ENCODE results near the gene TFPI.

Gene TFPI

DNA sequence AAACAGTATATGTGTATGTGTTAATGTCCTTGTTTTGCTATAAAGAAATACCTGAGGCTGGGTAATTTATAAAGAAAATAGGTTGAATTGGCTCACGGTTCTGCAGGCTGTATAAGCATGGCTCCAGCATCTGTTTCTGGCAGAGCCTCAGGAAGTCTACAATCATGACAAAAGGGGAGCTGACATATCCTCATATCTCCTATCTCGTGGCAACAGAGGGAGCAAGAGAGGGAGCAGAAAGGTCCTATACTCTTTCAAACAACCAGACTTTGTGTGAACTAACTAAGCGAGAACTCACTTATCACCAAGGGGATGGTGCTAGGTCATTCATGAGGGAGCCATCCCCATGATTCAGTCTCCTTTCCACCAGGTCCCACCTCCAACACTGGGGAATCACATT is 119.2 kb downstream of the TFPI start:
- Mint-ChIP-seq H3K4me3 (no peak overlapping the region), H3K4me1 (ENCODE audit: low read depth) (peaks cover 10% of the 10 kb centered on the region), H3K27me3 (no peaks in the 10 kb centered on the region), H3K27ac (no peak overlapping the region), H3K36me3 (ENCODE audit: low read depth) (peaks cover 50% of the 10 kb centered on the region), H3K9me3 (no peaks in the 10 kb centered on the region)
- intact Hi-C loops (cut with micrococcal nuclease), result no loop called here

DNA sequence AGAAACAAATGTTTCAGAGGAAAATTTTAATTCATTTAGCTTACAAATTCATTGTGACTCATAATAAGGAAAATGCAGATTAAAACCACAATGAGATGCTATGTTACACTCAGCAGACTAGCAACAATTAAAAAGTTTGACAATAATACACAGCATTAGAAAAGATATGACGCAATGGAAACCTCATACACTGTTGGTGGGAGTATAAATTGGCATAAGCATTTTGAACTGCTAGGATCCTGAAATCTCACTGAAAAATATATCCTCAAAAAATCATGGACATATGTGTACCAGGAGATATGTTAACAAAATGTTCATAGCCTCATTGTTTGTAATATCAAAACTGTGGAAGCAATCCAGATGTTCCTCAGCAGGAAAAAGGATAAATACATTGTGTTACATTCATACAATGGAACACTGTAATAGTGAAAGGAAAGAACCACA is 119.9 kb downstream of the TFPI start:
- Mint-ChIP-seq H3K9me3 (no peaks in the 10 kb centered on the region), H3K4me1 (ENCODE audit: low read depth) (peaks cover 11% of the 10 kb centered on the region), H3K4me3 (no peak overlapping the region), H3K27me3 (no peaks in the 10 kb centered on the region), H3K27ac (no peak overlapping the region), H3K36me3 (ENCODE audit: low read depth) (peaks cover 50% of the 10 kb centered on the region)
- intact Hi-C loops (cut with micrococcal nuclease), result no loop called here

DNA sequence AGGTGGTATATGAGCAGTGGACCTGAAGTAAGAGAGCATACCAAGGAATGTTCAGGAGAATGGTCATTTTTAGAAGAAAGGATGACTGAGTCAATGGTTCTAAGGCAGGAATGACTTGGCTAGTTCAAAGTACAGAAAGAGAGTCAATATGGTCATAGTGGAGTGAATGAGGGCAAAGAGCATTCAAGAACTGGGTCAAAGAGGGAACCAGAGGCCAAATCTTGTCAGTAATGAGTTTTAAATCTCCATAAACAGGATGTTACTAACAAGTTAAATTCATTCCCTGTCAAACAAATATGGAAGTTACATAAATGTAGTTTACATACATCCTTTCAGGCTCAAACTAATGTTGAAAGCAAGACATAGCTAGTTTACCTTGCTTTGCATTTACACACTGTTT is 122.3 kb downstream of the TFPI start:
- Mint-ChIP-seq H3K27me3 (no peaks in the 10 kb centered on the region), H3K36me3 (ENCODE audit: low read depth) (peaks cover 65% of the 10 kb centered on the region), H3K9me3 (no peaks in the 10 kb centered on the region), H3K4me1 (ENCODE audit: low read depth) (peaks cover 16% of the 10 kb centered on the region), H3K4me3 (no peak overlapping the region), H3K27ac (no peak overlapping the region)
- intact Hi-C loops (cut with micrococcal nuclease), result no loop called here

DNA sequence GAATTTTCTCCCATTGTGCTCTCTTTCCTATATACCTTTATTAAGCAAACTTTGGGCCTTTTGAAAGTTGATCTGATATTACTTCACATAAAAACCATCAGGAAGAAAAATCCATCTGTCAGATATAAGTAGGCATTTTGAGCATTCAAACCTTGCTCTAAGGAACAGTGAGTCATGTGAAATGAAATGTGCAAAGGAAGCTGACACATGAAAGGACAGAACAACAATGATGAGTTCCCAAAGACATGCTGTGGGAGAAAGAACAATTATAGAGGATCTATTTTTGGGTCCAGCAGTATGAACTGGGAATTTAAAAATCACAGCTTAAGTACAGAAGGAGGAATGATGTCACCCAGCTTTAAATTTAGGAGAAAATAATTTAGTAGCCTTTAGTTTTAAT is 124.2 kb downstream of the TFPI start:
- intact Hi-C loops (cut with micrococcal nuclease), result no loop called here
- peaks cover 56% of the 10 kb centered on the region for H3K36me3 Mint-ChIP-seq (ENCODE audit: low read depth)
- no peaks in the 10 kb centered on the region for H3K27me3 Mint-ChIP-seq

DNA sequence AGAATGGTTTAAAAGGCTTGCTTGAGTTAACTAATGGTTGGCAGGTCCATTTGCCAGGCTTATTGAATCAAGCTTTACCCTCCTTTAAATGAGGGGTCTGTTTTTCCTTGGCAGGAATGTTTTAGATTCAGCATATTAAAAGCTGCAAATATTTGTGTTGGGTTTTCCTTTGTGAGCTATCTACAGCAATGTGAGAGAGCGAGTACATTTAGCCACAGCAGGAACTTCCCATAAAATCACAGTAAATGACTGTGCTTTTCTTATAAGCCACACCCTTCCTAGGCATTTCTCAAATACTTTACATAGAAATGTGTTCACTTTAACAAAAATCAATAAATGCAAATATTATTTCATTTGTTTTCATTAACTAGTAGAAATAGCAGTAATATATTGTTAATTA is 130.1 kb downstream of the TFPI start:
- H3K27ac Mint-ChIP-seq, result peak overlapping the region; percentile 51
- H3K36me3 Mint-ChIP-seq (ENCODE audit: low read depth), result peaks cover 38% of the 10 kb centered on the region
- H3K9me3 Mint-ChIP-seq, result no peaks in the 10 kb centered on the region
- H3K4me1 Mint-ChIP-seq (ENCODE audit: low read depth), result peaks cover 28% of the 10 kb centered on the region
- H3K4me3 Mint-ChIP-seq, result no peak overlapping the region
- intact Hi-C loops (cut with micrococcal nuclease), result loop anchor here (5.0 kb wide), 1 partner anchor 77 kb away; no protein-coding TSS in a partner anchor
- H3K27me3 Mint-ChIP-seq, result no peaks in the 10 kb centered on the region

More for the DNA sequence above, 124.2 kb downstream of the TFPI start:
- Mint-ChIP-seq H3K4me1 (ENCODE audit: low read depth) (peaks cover 19% of the 10 kb centered on the region), H3K9me3 (no peaks in the 10 kb centered on the region), H3K27ac (no peak overlapping the region), H3K4me3 (no peak overlapping the region)

DNA sequence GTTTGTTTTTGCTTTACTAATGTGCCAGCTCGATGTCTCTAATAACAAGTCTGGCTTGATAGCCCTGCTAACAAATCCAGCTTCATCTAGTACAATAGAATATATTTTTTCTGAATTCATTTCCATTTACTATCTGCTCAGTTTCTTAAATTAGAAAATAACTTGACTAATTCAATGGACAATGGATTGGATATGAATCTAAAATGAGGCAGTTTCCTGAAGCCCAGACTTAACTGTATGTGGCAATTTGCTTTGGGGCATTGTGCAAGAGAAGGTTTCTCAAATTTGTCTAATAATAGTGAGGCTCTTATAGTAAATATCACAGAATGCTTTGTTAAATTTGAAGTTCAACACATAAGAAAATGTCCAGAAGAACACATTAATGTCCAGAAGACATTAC is 132.0 kb downstream of the TFPI start:
- Mint-ChIP-seq H3K27me3 (no peaks in the 10 kb centered on the region), H3K9me3 (no peaks in the 10 kb centered on the region), H3K4me1 (ENCODE audit: low read depth) (peaks cover 22% of the 10 kb centered on the region), H3K36me3 (ENCODE audit: low read depth) (peaks cover 22% of the 10 kb centered on the region), H3K4me3 (no peak overlapping the region), H3K27ac (no peak overlapping the region)
- intact Hi-C loops (cut with micrococcal nuclease), result loop anchor here (5.0 kb wide), 1 partner anchor 75 kb away; no protein-coding TSS in a partner anchor

DNA sequence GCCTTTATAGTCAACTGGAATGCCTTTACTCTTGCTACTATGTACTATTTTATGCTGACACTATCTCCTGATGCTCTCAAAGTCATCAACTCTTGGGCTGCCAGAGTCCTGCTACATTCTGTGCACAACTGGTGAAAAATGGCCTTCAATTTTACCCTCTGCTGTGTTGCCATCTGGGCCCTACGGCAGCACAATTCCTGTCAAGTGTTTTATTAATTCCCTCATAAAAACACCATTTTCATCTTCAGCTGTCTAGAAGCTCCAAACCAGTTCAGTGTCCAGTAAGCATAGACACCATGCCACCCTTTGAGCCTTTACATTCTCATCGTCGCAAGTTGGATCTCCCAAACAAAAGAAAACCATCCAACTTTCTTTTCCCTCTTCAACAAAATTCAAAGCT is 132.7 kb downstream of the TFPI start:
- no peaks in the 10 kb centered on the region for H3K27me3 Mint-ChIP-seq
- peak overlapping the region; percentile 20 for H3K27ac Mint-ChIP-seq
- H3K9me3 Mint-ChIP-seq, result no peaks in the 10 kb centered on the region
- intact Hi-C loops (cut with micrococcal nuclease), result loop anchor here (5.0 kb wide), 1 partner anchor 74 kb away; no protein-coding TSS in a partner anchor
- H3K36me3 Mint-ChIP-seq (ENCODE audit: low read depth), result peaks cover 16% of the 10 kb centered on the region
- H3K4me3 Mint-ChIP-seq, result no peak overlapping the region
- peaks cover 16% of the 10 kb centered on the region for H3K4me1 Mint-ChIP-seq (ENCODE audit: low read depth)

DNA sequence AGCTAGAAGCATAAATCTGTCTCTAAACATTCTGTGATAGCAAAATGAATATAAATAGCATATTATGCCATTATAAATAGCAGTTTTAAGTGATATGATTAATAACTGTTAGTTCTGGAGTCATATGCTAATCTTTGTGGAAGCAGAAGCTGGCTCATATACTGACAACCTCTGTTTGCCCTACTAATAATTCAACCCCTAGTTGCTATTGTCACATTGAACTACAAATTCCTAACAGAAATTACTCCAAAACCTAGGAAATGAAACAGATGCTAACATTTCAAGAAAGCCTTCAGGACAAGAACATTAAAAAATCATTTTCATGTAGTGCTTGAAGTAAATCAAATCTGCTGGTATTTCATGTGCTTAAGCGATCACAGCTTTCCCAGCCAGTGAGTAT is 134.4 kb downstream of the TFPI start:
- Mint-ChIP-seq H3K9me3 (no peaks in the 10 kb centered on the region), H3K27ac (no peak overlapping the region), H3K27me3 (no peaks in the 10 kb centered on the region), H3K4me3 (no peak overlapping the region), H3K4me1 (ENCODE audit: low read depth) (peaks cover 16% of the 10 kb centered on the region), H3K36me3 (ENCODE audit: low read depth) (peaks cover 16% of the 10 kb centered on the region)
- intact Hi-C loops (cut with micrococcal nuclease), result loop anchor here (5.0 kb wide), 1 partner anchor 73 kb away; no protein-coding TSS in a partner anchor

DNA sequence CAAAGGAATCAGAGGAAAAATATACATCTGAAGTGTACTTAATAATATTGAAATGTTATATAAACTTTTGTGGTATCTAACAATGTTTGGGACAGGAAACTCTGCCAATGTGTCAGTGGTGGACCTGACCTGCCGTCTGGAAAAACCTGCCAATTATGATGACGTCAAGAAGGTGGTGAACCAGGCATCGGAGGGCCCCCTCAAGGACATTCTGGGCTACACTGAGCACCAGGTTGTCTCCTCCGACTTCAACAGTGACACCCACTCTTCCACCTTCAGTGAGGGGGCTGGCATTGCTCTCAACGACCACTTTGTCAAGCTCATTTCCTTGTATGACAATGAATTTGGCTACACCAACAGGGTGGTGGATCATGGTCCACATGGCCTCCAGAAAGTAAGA is 138.8 kb downstream of the TFPI start:
- Mint-ChIP-seq H3K27ac (no peak overlapping the region), H3K36me3 (ENCODE audit: low read depth) (peaks cover 22% of the 10 kb centered on the region), H3K4me3 (no peak overlapping the region), H3K27me3 (no peaks in the 10 kb centered on the region), H3K9me3 (no peaks in the 10 kb centered on the region), H3K4me1 (ENCODE audit: low read depth) (peaks cover 2% of the 10 kb centered on the region)
- intact Hi-C loops (cut with micrococcal nuclease), result no loop called here

All from dendritic cell treated with granulocyte-macrophage colony-stimulating factor and Interleukin-4, amounts not matched to agents 40 ng/mL and 50 ng/mL, for 4 days (primary cell).